GM21526 (cell line): ENCODE data around the gene FRMD1.

Source experiments
- ATAC-seq: cut with Tn5 transposase; IDR thresholded peaks from one replicate; pipeline ENCODE4 v1.9.1; 2021; ENCODE audit warnings: moderate library complexity; ENCODE audit not compliant: unreplicated experiment, low FRiP score

The FRMD1 gene

GRCh38 chr6:168032005-168032760 is 46.8 kb downstream of the FRMD1 start:
- ATAC-seq, result no peak

- ATAC-seq, result no peak
Measured at GRCh38 chr6:168031411-168031971, 47.5 kb downstream of the FRMD1 start.

GRCh38 chr6:168030908-168031307 is 48.1 kb downstream of the FRMD1 start:
- ATAC-seq, result no peak

- no peak for ATAC-seq
Measured at GRCh38 chr6:168030218-168030746, 48.7 kb downstream of the FRMD1 start.

GRCh38 chr6:168029459-168030217 is 49.4 kb downstream of the FRMD1 start:
- ATAC-seq, result no peak

GRCh38 chr6:168028181-168028580 is 50.8 kb downstream of the FRMD1 start:
- no peak for ATAC-seq

- no peak for ATAC-seq
Measured at GRCh38 chr6:168027521-168027920, 51.5 kb downstream of the FRMD1 start.

GRCh38 chr6:168026925-168027324 is 52.1 kb downstream of the FRMD1 start:
- no peak for ATAC-seq

GRCh38 chr6:168025831-168026710 is 52.9 kb downstream of the FRMD1 start:
- no peak for ATAC-seq

GRCh38 chr6:168024951-168025510 is 54.0 kb downstream of the FRMD1 start:
- ATAC-seq, result no peak

- no peak for ATAC-seq
Measured at GRCh38 chr6:168022488-168023321, 56.3 kb downstream of the FRMD1 start.

- no peak for ATAC-seq
Measured at GRCh38 chr6:168021581-168021980, 57.4 kb downstream of the FRMD1 start.

- no peak for ATAC-seq
Measured at GRCh38 chr6:168020242-168020641, 58.8 kb downstream of the FRMD1 start.

- no peak for ATAC-seq
Measured at GRCh38 chr6:168018664-168019063, 60.3 kb downstream of the FRMD1 start.

- ATAC-seq, result no peak
Measured at GRCh38 chr6:168017629-168018028, 61.4 kb downstream of the FRMD1 start.

- no peak for ATAC-seq
Measured at GRCh38 chr6:168016721-168017525, 62.1 kb downstream of the FRMD1 start.

GRCh38 chr6:168016176-168016620 is 62.8 kb downstream of the FRMD1 start:
- no peak for ATAC-seq

GRCh38 chr6:168015482-168016175 is 63.4 kb downstream of the FRMD1 start:
- no peak for ATAC-seq
